HEK293 (cell line): ENCODE results near the gene OR2F1.

Source experiments
- EGR2 ChIP-seq: fragments of 450-650 bp; formaldehyde crosslinking; IDR thresholded peaks from 2 replicates; pipeline ENCODE4 v1.5.1; 2016; ENCODE audit warnings: low read depth, missing biosample characterization, missing genetic modification characterization
- SP2 ChIP-seq: fragments of 450-650 bp; formaldehyde crosslinking; IDR thresholded peaks from 2 replicates; pipeline ENCODE4 v1.5.1; 2016; ENCODE audit warnings: missing biosample characterization, missing genetic modification characterization
- ZNF114 ChIP-seq: fragments of 450-650 bp; formaldehyde crosslinking; IDR thresholded peaks from 2 replicates; pipeline ENCODE4 v1.5.0; 2017; ENCODE audit warnings: missing biosample characterization, missing genetic modification characterization
- ZNF133 ChIP-seq: fragments of 450-650 bp; formaldehyde crosslinking; IDR thresholded peaks from 2 replicates; pipeline ENCODE4 v1.5.1; 2016; ENCODE audit warnings: missing biosample characterization, missing genetic modification characterization
- ZNF24 ChIP-seq: fragments of 450-650 bp; formaldehyde crosslinking; IDR thresholded peaks from 2 replicates; pipeline ENCODE4 v1.5.1; 2016; ENCODE audit warnings: missing biosample characterization, missing genetic modification characterization
- ZNF274 ChIP-seq, 2 experiments: fragments of 200-500 bp in 1 of 2; fragments of 450-650 bp in 1 of 2; sonication (Bioruptor generic) in 1 of 2; formaldehyde crosslinking in 1 of 2; IDR thresholded peaks; 2 replicates each; pipeline versions ENCODE4 v1.5.1 to v1.6.1; 2014 to 2016; ENCODE audit warnings: borderline replicate concordance in 1 of 2, inconsistent platforms in 1 of 2, low read length in 1 of 2, missing biosample characterization in 1 of 2, missing genetic modification characterization in 1 of 2
- ZNF747 ChIP-seq: fragments of 450-650 bp; formaldehyde crosslinking; IDR thresholded peaks from 2 replicates; pipeline ENCODE4 v1.5.1; 2016; ENCODE audit warnings: missing biosample characterization, missing genetic modification characterization
- TF ChIP-seq, protein P1 (sequence below): fragments of 450-650 bp; formaldehyde crosslinking; IDR thresholded peaks from 2 replicates; pipeline ENCODE4 v1.5.1; 2016; ENCODE audit warnings: missing biosample characterization, missing genetic modification characterization

DNA sequence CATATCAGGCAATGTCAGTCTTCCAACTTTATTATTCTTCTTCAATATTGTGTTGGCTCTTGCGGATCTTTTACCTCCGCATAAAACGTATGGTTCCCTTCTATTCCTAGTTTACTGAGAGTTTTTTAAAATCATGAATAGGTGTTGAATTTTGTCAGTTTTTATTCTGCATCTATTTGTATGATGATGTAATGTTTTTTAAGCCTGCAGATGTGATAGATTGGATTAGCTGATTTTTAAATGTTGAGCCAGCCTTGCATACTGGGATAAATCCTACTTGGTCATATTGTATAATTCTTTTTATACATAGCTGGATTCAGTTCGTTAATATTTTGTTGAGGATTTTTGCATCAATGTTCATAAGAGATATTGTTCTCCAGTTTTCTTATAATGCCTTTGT lies 9.2 kb upstream of the OR2F1 start:
- TF ChIP-seq ZNF274 (IDR thresholded peaks at IDR 0.05; ENCODE audit: low read length) (no peak), ZNF274 (tag by site-specific recombination; IDR thresholded peaks at IDR 0.05; ENCODE audit: borderline replicate concordance) (no peak), ZNF24 (tag by site-specific recombination) (no peak), ZNF747 (tag by site-specific recombination) (no peak), ZNF133 (tag by site-specific recombination) (no peak), EGR2 (tag by site-specific recombination) (no peak), ZNF114 (tag by site-specific recombination) (no peak), SP2 (tag by site-specific recombination) (no peak)
- TF ChIP-seq, protein P1, sequence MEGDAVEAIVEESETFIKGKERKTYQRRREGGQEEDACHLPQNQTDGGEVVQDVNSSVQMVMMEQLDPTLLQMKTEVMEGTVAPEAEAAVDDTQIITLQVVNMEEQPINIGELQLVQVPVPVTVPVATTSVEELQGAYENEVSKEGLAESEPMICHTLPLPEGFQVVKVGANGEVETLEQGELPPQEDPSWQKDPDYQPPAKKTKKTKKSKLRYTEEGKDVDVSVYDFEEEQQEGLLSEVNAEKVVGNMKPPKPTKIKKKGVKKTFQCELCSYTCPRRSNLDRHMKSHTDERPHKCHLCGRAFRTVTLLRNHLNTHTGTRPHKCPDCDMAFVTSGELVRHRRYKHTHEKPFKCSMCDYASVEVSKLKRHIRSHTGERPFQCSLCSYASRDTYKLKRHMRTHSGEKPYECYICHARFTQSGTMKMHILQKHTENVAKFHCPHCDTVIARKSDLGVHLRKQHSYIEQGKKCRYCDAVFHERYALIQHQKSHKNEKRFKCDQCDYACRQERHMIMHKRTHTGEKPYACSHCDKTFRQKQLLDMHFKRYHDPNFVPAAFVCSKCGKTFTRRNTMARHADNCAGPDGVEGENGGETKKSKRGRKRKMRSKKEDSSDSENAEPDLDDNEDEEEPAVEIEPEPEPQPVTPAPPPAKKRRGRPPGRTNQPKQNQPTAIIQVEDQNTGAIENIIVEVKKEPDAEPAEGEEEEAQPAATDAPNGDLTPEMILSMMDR (tag by site-specific recombination) = no peak
